OCI-LY1 (cell line): ENCODE results near the gene TDRD12.

Experiments used
- EZH2 ChIP-seq: fragments of 200-600 bp; sonication (generic), shearing (Covaris generic); IDR thresholded peaks from 2 replicates; pipeline ENCODE4 v1.8.0; 2017; ENCODE audit warnings: borderline replicate concordance, mixed run types, mild to moderate bottlenecking, antibody characterized with exemption, low read length, moderate library complexity, mixed read lengths
- TF ChIP-seq, protein P1 (sequence below): fragments of 200-600 bp; sonication (generic), shearing (Covaris generic); IDR thresholded peaks from 2 replicates; pipeline ENCODE4 v1.5.1; 2017; ENCODE audit warnings: mild to moderate bottlenecking, antibody characterized with exemption, low read length, moderate library complexity, mixed read lengths

DNA sequence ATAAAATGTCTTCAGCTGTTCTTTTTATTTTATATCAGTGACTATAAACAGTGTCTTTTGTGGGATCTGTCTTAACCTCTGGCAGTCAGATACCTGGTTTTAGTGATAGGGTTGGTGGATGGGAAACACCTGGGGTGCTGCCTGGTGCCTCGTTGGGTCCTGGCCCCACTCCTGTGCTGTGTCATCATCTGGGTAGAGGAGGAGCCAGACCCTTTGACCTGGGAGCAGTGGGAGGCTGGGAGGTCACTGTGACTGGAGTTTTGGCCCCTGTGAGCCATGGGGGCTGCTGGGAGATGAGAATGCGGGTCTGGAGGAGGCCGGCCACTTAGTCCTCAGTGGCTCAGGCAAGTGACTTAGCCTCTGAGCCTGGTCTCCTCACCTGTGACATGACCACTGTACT lies 29.4 kb downstream of the TDRD12 start:
- TF ChIP-seq, protein P1, sequence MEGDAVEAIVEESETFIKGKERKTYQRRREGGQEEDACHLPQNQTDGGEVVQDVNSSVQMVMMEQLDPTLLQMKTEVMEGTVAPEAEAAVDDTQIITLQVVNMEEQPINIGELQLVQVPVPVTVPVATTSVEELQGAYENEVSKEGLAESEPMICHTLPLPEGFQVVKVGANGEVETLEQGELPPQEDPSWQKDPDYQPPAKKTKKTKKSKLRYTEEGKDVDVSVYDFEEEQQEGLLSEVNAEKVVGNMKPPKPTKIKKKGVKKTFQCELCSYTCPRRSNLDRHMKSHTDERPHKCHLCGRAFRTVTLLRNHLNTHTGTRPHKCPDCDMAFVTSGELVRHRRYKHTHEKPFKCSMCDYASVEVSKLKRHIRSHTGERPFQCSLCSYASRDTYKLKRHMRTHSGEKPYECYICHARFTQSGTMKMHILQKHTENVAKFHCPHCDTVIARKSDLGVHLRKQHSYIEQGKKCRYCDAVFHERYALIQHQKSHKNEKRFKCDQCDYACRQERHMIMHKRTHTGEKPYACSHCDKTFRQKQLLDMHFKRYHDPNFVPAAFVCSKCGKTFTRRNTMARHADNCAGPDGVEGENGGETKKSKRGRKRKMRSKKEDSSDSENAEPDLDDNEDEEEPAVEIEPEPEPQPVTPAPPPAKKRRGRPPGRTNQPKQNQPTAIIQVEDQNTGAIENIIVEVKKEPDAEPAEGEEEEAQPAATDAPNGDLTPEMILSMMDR: no peak
- no peak for TF ChIP-seq EZH2
